Uterus (tissue), 4 donors: ENCODE data around the gene USP38. TPM values are rescaled to one million over a fixed set of nuclear protein-coding genes. Genes with fewer than 3 reads are reported as not detected.

Source experiments
- DNase-seq, 2 donors: peaks; one replicate each; pipeline ENCODE4 v3.0.0-alpha.2; 2019 to 2020
- H3K27ac ChIP-seq, 2 donors: fragments of 200-600 bp; sonication (generic); 1 replicate in 1 of 2; 2 replicates in 1 of 2; pipeline ENCODE4 v1.5.1; 2016 to 2018
- H3K27me3 ChIP-seq, 2 donors: fragments of 200-600 bp; sonication (generic); one replicate each; pipeline ENCODE4 v1.5.1; 2018 to 2019; ENCODE audit warnings: control low read depth in 1 of 2
- H3K36me3 ChIP-seq, 2 donors: fragments of 200-600 bp; sonication (generic); one replicate each; pipeline ENCODE4 v1.5.1; 2019; ENCODE audit warnings: control low read depth in 1 of 2
- H3K4me1 ChIP-seq, 2 donors: fragments of 200-600 bp; sonication (generic); one replicate each; pipeline ENCODE4 v1.5.1; 2018 to 2019; ENCODE audit warnings: control low read depth in 1 of 2
- H3K4me3 ChIP-seq, 2 donors: fragments of 200-600 bp; sonication (generic); 1 replicate in 1 of 2; 2 replicates in 1 of 2; pipeline ENCODE4 v1.5.1; 2018 to 2019; ENCODE audit warnings: mild to moderate bottlenecking in 1 of 2
- H3K9me3 ChIP-seq, 2 donors: fragments of 200-600 bp; sonication (generic); one replicate each; pipeline ENCODE4 v1.5.1; 2019; ENCODE audit warnings: control low read depth in 1 of 2
- CTCF ChIP-seq, 4 experiments: fragments of 200-600 bp in 2 of 4; fragments of 450-650 bp in 2 of 4; sonication (generic) in 2 of 4; IDR thresholded peaks; one replicate each; pipeline ENCODE4 v1.5.1; 2016 to 2019; ENCODE audit warnings: antibody characterized with exemption in 4 of 4, mild to moderate bottlenecking in 2 of 4, moderate library complexity in 1 of 4
- POLR2A ChIP-seq, 2 donors: fragments of 450-650 bp; IDR thresholded peaks; one replicate each; pipeline ENCODE4 v1.6.1; 2016; ENCODE audit warnings: antibody characterized with exemption in 2 of 2, mild to moderate bottlenecking in 1 of 2, moderate library complexity in 1 of 2
- intact Hi-C: fragments of 100-400 bp; cut with DNase I; formaldehyde crosslinking; loops from one replicate; pipeline ENCODE4 v1.15.1; 2023; ENCODE audit warnings: low total_unique reads
- total RNA-seq, 4 donors: library from RNA; depleted of rRNA in 3 of 4; stranded (reverse); fragments of >200 nt in 3 of 4; gene quantifications; one replicate each; pipeline versions ENCODE4 v1.1.0 to v1.2.4, GENCODE V29; 2014 to 2023
- donor health status: DM: yes; HTN: yes; CAD: no.

Gene USP38
- total RNA-seq, 4 donors from 2014 or later, result 6.7 to 34.9 (median 18.1) TPM

DNA sequence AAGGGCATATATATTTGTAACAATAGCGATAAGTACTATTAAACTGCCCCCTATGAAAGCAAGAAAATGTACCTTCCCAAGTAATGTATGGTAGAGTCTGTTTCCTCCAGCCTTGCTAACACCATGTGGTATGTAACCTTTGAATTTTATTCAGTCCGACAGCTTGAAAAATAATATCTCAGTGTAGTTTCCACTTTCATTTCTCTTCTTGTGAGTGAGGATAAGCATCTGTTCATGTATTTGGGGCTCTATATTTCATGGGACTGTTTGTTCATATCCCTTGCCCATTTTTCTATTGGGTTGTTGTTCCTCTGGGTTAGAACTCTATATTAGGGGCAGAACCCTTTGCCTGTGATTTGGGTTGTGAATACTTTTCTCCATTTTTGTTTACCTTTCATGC lies 58.3 kb downstream of the USP38 start:
- no peak for DNase-seq
- H3K27ac ChIP-seq, result no peak overlapping the region

DNA sequence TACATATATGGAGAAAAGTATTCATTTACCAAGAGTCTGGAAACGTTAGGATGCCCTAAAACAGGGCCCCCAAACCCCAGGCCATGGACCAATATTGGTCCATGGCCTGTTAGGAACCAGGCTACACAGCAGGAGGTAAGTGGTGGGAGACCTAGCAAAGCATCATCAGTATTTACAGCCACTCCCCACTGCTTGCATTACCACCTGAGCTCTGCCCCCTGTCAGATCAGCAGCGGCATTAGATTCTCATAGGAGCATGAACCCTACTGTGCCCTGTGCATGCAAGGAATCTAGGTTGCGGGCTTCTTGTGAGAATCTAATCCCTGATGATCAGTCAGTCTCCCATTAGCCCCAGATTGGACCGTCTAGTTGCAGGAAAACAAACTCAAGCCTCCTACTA lies 62.3 kb downstream of the USP38 start:
- Histone ChIP-seq H3K9me3 (no peaks in the 10 kb centered on the region), H3K27ac (no peak overlapping the region), H3K4me1 (no peaks in the 10 kb centered on the region), H3K36me3 (no peaks in the 10 kb centered on the region), H3K4me3 (no peak overlapping the region), H3K27me3 (no peaks in the 10 kb centered on the region)
- intact Hi-C loops, result no loop called here
- TF ChIP-seq CTCF (IDR thresholded peaks at IDR 0.05) (no peak), POLR2A (IDR thresholded peaks at IDR 0.05) (no peak)
- DNase-seq, result no peak

More for the DNA sequence above, 58.3 kb downstream of the USP38 start:
- intact Hi-C loops, result no loop called here
- Histone ChIP-seq H3K4me3 (no peak overlapping the region), H3K4me1 (no peaks in the 10 kb centered on the region), H3K36me3 (no peaks in the 10 kb centered on the region), H3K9me3 (no peaks in the 10 kb centered on the region), H3K27me3 (no peaks in the 10 kb centered on the region)
- TF ChIP-seq POLR2A (IDR thresholded peaks at IDR 0.05) (no peak), CTCF (IDR thresholded peaks at IDR 0.05) (no peak)

GRCh38 chr4:143247866-143248265 lies 63.1 kb downstream of the USP38 start:
- TF ChIP-seq POLR2A (IDR thresholded peaks at IDR 0.05) (no peak), CTCF (IDR thresholded peaks at IDR 0.05) (no peak)
- Histone ChIP-seq H3K9me3 (no peaks in the 10 kb centered on the region), H3K27me3 (no peaks in the 10 kb centered on the region), H3K4me1 (no peaks in the 10 kb centered on the region), H3K36me3 (no peaks in the 10 kb centered on the region), H3K4me3 (no peak overlapping the region), H3K27ac (no peak overlapping the region)
- no peak for DNase-seq
- intact Hi-C loops, result no loop called here

DNA sequence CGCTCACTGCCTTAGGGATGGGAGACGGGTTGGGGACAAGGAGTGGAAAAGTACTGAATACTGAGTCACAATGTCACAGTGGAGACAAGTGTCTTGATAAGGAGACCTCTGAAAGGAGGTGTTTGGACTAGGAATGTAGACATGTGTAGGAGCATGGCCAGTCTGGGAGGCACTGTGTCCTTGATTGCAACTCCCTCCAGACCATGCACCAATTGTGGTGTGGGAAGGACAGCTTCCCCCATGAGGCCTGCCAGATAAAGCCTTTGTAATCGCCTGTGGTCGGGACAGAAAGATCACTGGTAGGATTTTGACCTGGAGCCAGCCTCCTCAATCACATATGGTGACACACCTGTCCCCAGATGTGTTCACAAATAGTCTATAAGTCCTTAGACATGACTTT lies 64.1 kb downstream of the USP38 start:
- intact Hi-C loops, result no loop called here
- no peaks in the 10 kb centered on the region for H3K4me1 ChIP-seq
- no peaks in the 10 kb centered on the region for H3K27me3 ChIP-seq
- DNase-seq, result no peak
- H3K27ac ChIP-seq, result no peak overlapping the region
- H3K36me3 ChIP-seq, result no peaks in the 10 kb centered on the region
- H3K9me3 ChIP-seq, result no peaks in the 10 kb centered on the region
- no peak for TF ChIP-seq CTCF (IDR thresholded peaks at IDR 0.05)
- TF ChIP-seq POLR2A (IDR thresholded peaks at IDR 0.05), result no peak
- H3K4me3 ChIP-seq, result no peak overlapping the region

DNA sequence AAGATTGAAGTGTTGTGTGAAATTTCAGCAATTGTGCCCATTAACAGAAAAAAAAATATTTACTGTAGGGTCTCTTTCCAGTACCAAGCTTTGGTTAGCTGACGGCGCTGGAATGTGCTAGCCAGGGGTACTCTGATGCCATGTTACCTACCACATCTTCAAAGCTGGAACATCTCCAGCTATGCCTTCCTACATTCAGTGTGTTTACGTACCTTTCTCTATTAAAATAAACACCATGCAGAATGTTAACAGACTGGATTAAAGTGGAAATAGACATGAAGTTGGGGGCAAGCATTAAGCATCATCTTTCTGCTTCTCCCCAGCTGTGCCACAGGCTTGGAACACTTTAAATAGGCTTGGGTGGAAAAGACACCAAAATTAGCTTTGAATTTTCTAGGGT lies 65.9 kb downstream of the USP38 start:
- DNase-seq, result no peak
- no peaks in the 10 kb centered on the region for H3K36me3 ChIP-seq
- TF ChIP-seq CTCF (IDR thresholded peaks at IDR 0.05) (no peak), POLR2A (IDR thresholded peaks at IDR 0.05) (no peak)
- H3K27ac ChIP-seq, result no peak overlapping the region
- intact Hi-C loops, result no loop called here
- H3K4me1 ChIP-seq, result no peaks in the 10 kb centered on the region
- no peaks in the 10 kb centered on the region for H3K27me3 ChIP-seq
- H3K4me3 ChIP-seq, result no peak overlapping the region
- no peaks in the 10 kb centered on the region for H3K9me3 ChIP-seq
